ENCODE data around the gene SPOCK3.
"Not testable (repeated sequence)": the region's sequence is repeated elsewhere in the genome, so short reads cannot be mapped to it uniquely, and the experiment has no call there.

The SPOCK3 gene

DNA sequence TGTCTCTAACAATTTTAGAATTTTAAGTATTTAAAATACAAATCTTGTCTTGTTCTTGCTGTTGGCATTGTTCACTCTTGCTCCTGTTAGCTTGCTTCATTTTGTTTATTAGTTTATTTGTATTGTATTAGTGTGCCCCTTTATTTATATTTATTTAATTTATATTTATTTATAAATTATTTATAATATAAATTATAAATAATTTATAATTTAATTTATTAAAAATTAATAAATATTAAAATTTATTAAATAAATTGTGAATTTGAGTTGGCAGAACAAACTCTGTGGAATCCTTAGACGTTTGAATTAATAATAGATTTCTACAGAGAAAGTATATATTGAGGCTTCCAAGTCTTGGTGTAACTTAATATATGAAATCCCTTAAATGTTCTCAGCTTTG, 331.4 kb downstream of the SPOCK3 start:
- Histone ChIP-seq H3K9ac (ENCODE audit: low read depth, low read length) (no peak overlapping the region), H3K4me1 (ENCODE audit: insufficient read depth, low read length) (no peaks in the 10 kb centered on the region), H3K9me3 (ENCODE audit: control insufficient read depth, insufficient read depth, low read length) (no peaks in the 10 kb centered on the region), H3K36me3 (ENCODE audit: insufficient read depth, low read length) (no peaks in the 10 kb centered on the region)

DNA sequence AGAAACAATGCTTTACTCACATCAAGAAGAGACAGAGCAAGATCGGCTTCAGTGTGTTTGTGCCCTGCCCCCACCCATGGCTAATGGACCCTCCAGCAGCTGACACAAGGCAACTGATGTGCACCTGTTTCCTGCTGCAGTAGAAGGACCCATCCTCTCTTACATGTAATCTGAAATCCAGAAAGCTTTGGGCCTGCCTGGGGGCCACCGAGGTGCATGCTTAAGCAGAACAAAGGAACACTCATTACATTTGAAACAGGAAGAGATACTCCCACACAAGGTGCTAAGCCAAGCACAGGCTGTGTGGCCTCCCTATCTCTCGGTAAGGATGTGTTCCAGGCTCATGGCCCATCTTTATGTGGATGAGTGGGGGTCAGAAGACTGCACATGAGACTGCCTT, 338.0 kb downstream of the SPOCK3 start:
- H3K36me3 ChIP-seq (ENCODE audit: insufficient read depth, low read length) = no peaks in the 10 kb centered on the region
- peaks cover 4% of the 10 kb centered on the region; the same call in 1 of the 2 replicates for H3K4me1 ChIP-seq (ENCODE audit: insufficient read depth, low read length)
- H3K9ac ChIP-seq (ENCODE audit: low read depth, low read length) = no peak overlapping the region
- H3K9me3 ChIP-seq (ENCODE audit: control insufficient read depth, insufficient read depth, low read length) = no peaks in the 10 kb centered on the region

DNA sequence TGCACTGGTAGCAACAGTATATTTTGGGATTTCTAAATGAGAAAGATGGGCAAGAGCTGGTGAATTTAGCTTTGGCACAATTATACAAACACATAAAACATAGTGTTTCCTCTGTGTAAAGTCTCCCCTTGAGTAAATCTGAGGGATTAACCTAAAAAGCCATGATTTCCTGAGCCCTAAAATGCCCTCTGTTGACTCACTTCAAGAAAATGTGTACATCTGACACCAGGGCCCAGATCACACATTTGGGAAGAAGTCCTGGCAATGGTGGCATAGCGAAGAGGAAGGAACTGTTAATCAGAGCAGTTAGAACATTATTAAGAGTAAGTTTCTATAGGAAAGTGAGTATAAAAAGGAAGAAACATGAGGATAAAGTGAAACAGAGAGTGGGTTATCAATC, 338.5 kb downstream of the SPOCK3 start:
- Histone ChIP-seq H3K4me1 (ENCODE audit: insufficient read depth, low read length) (peaks cover 4% of the 10 kb centered on the region; the same call in 1 of the 2 replicates), H3K9me3 (ENCODE audit: control insufficient read depth, insufficient read depth, low read length) (no peaks in the 10 kb centered on the region), H3K36me3 (ENCODE audit: insufficient read depth, low read length) (no peaks in the 10 kb centered on the region), H3K9ac (ENCODE audit: low read depth, low read length) (no peak overlapping the region)

DNA sequence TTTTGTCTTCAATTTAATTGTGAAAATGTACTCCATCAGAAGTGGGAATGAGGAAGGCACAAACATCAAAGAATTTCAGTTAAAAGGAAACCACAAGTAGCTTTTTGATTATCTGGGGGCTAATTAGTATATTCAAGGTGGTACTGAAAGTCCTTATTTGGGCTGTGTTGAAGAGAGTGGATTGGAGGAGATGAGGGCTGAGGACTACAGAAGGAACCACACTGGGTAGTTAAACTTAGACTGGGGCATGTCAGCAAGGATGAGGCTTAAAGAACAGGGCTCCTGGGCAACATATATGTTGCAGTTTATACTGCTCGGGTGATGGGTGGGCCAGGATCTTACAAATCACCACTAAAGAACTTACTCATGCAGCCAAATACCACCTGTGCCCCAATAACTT, 346.8 kb downstream of the SPOCK3 start:
- no peaks in the 10 kb centered on the region for H3K9me3 ChIP-seq (ENCODE audit: control insufficient read depth, insufficient read depth, low read length)
- H3K4me1 ChIP-seq (ENCODE audit: insufficient read depth, low read length) = no peaks in the 10 kb centered on the region
- no peak overlapping the region for H3K9ac ChIP-seq (ENCODE audit: low read depth, low read length)
- no peaks in the 10 kb centered on the region for H3K36me3 ChIP-seq (ENCODE audit: insufficient read depth, low read length)

DNA sequence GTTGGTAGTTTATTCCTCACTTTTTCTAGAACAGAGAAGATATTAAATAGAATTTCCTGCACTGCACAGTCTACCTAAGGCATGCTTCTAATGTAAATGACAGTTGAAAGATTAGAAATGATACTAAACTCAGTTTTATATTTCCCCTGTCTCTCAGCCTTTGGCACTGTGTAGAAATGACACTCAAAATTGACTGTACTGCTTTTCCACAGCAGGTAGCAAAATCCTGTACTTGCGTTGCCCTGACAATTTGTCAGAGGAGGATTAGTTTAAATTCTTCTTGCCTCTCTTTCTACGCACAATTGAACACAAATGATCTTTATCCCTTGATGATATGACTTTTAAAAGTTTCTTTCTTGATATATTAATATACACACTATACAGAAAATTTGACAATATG, 347.6 kb downstream of the SPOCK3 start:
- Histone ChIP-seq H3K4me1 (ENCODE audit: insufficient read depth, low read length) (no peaks in the 10 kb centered on the region), H3K9me3 (ENCODE audit: control insufficient read depth, insufficient read depth, low read length) (no peaks in the 10 kb centered on the region), H3K9ac (ENCODE audit: low read depth, low read length) (no peak overlapping the region), H3K36me3 (ENCODE audit: insufficient read depth, low read length) (no peaks in the 10 kb centered on the region)

DNA sequence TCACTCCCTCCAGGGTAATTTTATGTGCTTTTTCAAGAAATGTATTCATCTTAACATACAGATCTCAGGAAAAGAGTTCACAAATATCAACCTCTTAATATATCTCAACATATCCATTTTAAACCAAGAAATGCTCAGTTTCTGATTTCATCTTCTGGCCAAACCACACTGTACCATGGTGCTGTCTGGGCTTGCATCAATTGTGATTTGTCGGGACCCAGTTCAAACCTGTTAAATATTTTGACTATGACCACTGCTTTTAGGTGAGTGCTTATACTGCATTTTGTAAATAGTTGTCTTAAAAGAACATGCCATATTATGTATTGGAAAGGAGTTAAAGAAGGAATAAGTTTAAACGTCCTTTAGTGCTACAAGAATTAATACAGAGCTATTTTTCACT, 352.1 kb downstream of the SPOCK3 start:
- H3K36me3 ChIP-seq (ENCODE audit: insufficient read depth, low read length) = no peaks in the 10 kb centered on the region

DNA sequence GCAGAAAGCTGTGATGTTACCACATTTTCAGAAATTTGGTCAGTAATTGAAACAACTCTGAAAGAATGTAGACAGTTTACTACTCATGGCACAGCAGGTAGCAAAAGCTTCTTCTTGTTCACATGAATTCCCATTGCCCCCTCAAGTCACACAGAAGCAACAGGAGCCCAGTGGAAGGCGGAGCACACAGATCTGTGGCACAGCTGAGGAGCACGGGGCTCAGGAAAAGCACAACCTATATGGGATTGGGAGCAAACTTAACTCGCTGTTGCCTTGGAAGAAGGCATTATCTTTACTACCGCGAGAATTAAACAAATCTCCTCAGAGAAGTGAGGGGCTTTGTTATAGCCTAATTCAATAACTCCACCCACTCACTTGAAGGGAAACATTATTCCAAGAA, 358.5 kb downstream of the SPOCK3 start:
- Histone ChIP-seq H3K36me3 (ENCODE audit: insufficient read depth, low read length) (no peaks in the 10 kb centered on the region), H3K9me3 (ENCODE audit: control insufficient read depth, insufficient read depth, low read length) (no peaks in the 10 kb centered on the region), H3K9ac (ENCODE audit: low read depth, low read length) (no peak overlapping the region), H3K4me1 (ENCODE audit: insufficient read depth, low read length) (no peaks in the 10 kb centered on the region)

More for the DNA sequence above, 352.1 kb downstream of the SPOCK3 start:
- no peaks in the 10 kb centered on the region for H3K9me3 ChIP-seq (ENCODE audit: control insufficient read depth, insufficient read depth, low read length)
- no peak overlapping the region for H3K9ac ChIP-seq (ENCODE audit: low read depth, low read length)
- no peaks in the 10 kb centered on the region for H3K4me1 ChIP-seq (ENCODE audit: insufficient read depth, low read length)

DNA sequence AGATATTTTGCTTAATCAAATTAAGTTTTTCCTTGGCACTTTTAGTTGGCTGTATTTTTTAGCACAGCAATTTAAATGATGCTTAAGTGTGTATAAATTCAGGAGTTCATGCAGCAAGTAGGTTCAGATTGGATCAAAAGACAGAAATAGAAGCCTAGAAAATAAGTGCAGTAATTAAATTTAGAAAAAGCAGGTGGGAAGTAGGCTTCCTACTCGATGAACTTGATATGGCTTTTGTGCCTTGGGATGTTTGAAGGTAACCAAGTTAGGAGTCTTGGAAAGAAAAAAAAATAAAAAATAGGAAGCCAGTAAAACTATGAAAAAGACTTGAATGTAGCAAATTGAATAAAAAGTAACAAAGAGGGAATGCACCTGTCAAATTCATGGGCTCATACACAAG, 372.3 kb downstream of the SPOCK3 start:
- Histone ChIP-seq H3K9me3 (ENCODE audit: control insufficient read depth, insufficient read depth, low read length) (no peaks in the 10 kb centered on the region), H3K9ac (ENCODE audit: low read depth, low read length) (no peak overlapping the region), H3K4me1 (ENCODE audit: insufficient read depth, low read length) (no peaks in the 10 kb centered on the region), H3K36me3 (ENCODE audit: insufficient read depth, low read length) (no peaks in the 10 kb centered on the region)

DNA sequence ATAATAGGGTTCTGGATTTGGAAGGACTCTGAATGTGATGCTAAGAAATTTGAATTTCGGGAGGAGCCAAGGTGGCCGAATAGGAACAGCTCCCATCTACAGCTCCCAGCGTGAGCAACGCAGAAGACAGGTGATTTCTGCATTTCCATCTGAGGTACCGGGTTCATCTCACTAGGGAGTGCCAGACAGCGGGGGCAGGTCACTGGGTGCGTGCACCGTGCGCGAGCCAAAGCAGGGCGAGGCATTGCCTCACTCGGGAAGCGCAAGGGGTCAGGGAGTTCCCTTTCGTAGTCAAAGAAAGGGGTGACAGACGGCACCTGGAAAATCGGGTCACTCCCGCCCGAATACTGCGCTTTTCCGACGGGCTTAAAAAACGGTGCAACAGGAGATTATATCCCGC, 383.9 kb downstream of the SPOCK3 start:
- H3K9me3 ChIP-seq (ENCODE audit: control insufficient read depth, insufficient read depth, low read length); H3K9ac ChIP-seq (ENCODE audit: low read depth, low read length); H3K4me1 ChIP-seq (ENCODE audit: insufficient read depth, low read length); H3K36me3 ChIP-seq (ENCODE audit: insufficient read depth, low read length): not testable (repeated sequence)

DNA sequence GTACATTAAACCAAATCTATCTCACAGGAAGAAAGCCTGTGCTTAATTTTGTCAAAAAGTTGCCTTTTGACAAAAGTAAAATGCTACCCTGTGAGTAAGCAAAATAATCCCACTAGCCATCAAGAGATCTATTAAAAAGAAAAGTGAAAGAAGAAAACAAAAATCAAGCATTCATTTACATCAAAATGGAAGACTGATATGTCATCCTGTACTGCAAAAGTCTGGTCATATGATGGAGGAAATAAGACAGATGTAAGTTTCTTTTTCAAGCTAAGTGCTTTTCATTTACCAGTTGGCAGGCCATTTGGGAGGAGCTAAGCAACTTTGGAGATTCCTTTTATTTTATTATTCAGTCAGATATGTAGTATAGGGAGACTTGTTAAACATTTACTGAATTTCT, 387.4 kb downstream of the SPOCK3 start:
- no peak overlapping the region for H3K9ac ChIP-seq (ENCODE audit: low read depth, low read length)
- no peaks in the 10 kb centered on the region for H3K36me3 ChIP-seq (ENCODE audit: insufficient read depth, low read length)
- H3K4me1 ChIP-seq (ENCODE audit: insufficient read depth, low read length) = no peaks in the 10 kb centered on the region; the same call in 1 of the 2 replicates
- 0 out of 2 replicates have a peak, but pooled peaks cover 4% of the 10 kb centered on the region for H3K9me3 ChIP-seq (ENCODE audit: control insufficient read depth, insufficient read depth, low read length)

DNA sequence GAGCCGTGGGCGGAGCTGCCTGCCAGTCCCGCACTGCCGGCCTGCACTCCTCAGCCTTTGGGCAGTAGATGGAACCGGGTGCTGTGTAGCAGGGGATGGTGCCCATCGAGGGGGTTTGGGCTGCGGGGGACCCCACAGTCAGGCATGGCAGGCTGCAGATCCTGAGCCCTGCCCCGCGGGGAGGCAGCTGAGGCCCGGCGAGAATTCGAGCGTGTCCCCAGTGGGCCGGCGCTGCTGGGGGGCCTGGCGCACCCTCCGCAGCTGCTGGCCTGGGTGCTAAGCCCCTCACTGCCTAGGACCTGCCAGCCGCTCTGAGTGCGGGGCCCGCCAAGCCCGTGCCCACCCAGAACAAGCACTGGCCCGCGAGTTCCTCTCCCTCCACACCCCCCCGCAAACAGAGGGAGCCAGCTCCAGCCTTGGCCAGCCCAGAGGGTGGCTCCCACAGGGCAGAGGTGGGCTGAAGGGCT, 391.5 kb downstream of the SPOCK3 start:
- no peaks in the 10 kb centered on the region; the same call in 1 of the 2 replicates for H3K4me1 ChIP-seq (ENCODE audit: insufficient read depth, low read length)
- no peaks in the 10 kb centered on the region for H3K9me3 ChIP-seq (ENCODE audit: control insufficient read depth, insufficient read depth, low read length)
- 0 out of 2 replicates have a peak, but pooled peaks cover 3% of the 10 kb centered on the region for H3K36me3 ChIP-seq (ENCODE audit: insufficient read depth, low read length)
- H3K9ac ChIP-seq (ENCODE audit: low read depth, low read length) = no peak overlapping the region

DNA sequence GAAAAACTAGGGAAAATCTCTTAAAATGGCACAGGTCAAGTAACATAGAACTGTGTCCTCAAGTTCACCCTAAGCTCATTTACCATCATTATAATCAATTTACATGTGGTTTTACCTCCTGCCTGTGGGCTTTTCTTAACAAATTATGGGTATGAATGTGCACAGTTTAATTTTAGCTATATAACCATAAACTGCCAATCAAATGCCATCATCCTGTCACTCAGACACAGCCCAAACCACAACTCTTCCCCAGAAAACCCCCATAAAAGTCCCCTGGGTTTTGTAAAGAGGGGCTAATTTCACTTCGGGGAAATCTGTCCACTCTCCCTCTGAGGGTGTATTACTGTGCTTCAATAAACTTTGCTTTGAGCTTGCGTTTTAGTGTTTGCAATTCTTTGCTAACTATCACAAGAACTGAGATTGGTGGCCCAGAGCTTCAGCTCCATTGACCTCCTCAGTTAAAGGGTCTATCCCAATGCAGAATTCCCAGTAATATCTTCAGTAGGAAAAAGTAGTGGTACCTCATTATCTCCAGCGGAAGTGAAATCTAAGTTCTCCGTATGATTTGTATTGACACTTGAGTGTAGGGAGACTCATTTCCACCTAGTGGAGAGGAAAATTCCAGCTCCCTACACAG, 394.6 kb downstream of the SPOCK3 start:
- H3K9ac ChIP-seq (ENCODE audit: low read depth, low read length) = no peak overlapping the region
- 0 out of 2 replicates have a peak, but pooled peaks cover 3% of the 10 kb centered on the region for H3K36me3 ChIP-seq (ENCODE audit: insufficient read depth, low read length)
- H3K4me1 ChIP-seq (ENCODE audit: insufficient read depth, low read length) = no peaks in the 10 kb centered on the region
- H3K9me3 ChIP-seq (ENCODE audit: control insufficient read depth, insufficient read depth, low read length) = no peaks in the 10 kb centered on the region

DNA sequence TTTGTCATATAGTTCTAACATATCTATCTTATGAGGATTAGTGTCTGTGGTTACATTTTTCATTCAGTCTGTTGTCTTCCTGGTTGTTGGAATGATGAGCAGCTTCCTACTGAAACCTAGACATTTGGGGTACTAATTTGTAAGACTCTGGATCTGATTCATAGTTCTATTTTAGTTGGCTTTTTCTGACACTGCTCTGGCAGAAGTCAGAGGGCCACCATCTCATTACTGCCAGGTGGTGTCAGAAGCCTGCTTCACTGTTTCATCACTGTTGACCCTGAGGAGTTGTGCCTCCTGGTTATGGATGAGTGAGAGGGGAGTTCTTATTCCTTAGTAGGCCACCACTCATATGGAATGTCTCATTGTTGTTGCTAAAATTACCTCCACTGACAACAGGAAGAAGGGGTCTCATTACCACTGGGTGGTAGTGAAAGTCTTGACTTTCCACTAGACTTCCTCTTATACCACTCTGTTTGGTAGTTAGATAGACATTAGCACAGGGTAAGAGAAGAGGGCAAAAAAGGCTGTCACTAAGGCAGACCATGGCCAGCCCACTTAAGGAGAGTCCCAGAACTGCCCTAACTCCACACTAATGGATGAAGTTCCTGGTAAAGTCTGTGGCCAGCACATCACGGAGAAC, 395.2 kb downstream of the SPOCK3 start:
- H3K4me1 ChIP-seq (ENCODE audit: insufficient read depth, low read length) = no peaks in the 10 kb centered on the region
- no peak overlapping the region for H3K9ac ChIP-seq (ENCODE audit: low read depth, low read length)

DNA sequence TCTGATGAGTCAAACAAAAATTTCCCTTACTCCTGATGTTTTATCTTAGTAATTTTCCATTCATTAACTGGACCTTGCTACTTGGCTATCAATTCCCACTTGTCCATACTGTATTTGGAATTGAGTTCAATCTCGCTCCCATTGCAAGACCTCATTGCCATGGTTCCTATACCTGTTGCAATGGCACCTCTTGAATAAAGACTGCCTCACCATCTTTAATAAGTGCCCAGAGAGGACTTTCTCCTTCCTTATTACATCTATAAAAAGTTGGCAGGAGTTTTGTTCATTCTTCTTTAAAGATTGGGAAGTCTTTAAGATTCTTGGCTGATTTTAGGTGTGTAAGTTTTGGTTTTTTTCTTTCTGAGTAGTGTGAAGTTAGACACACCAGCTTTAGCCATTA, 397.4 kb downstream of the SPOCK3 start:
- Histone ChIP-seq H3K4me1 (ENCODE audit: insufficient read depth, low read length) (no peaks in the 10 kb centered on the region), H3K9ac (ENCODE audit: low read depth, low read length) (no peak overlapping the region), H3K9me3 (ENCODE audit: control insufficient read depth, insufficient read depth, low read length) (no peaks in the 10 kb centered on the region), H3K36me3 (ENCODE audit: insufficient read depth, low read length) (0 out of 2 replicates have a peak, but pooled peaks cover 3% of the 10 kb centered on the region)

More for the DNA sequence above, 395.2 kb downstream of the SPOCK3 start:
- Histone ChIP-seq H3K9me3 (ENCODE audit: control insufficient read depth, insufficient read depth, low read length) (no peaks in the 10 kb centered on the region), H3K36me3 (ENCODE audit: insufficient read depth, low read length) (0 out of 2 replicates have a peak, but pooled peaks cover 3% of the 10 kb centered on the region)

DNA sequence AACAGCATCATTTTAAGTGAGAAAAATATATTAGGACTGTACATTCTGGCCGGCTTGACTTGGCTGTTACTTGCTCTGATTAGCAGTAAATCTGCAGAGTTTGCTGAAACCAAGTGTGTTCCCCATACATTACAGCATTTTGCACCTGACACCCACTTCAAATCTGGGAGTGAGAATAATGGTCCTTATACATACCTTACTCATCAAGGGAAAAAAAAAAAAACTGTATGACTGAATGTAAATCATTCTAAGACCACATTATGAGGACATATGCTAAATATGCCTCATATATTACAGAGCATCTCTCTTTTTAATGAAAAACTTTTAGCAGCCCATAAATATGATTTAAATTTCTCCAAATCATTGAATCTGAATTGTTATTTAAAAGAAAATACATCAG, 406.7 kb downstream of the SPOCK3 start:
- H3K4me1 ChIP-seq (ENCODE audit: insufficient read depth, low read length) = no peaks in the 10 kb centered on the region
- H3K9me3 ChIP-seq (ENCODE audit: control insufficient read depth, insufficient read depth, low read length) = no peaks in the 10 kb centered on the region
- H3K36me3 ChIP-seq (ENCODE audit: insufficient read depth, low read length) = no peaks in the 10 kb centered on the region
- no peak overlapping the region for H3K9ac ChIP-seq (ENCODE audit: low read depth, low read length)
